H1 (cell line): ENCODE data around the gene PRKCA. TPM values are rescaled to one million over a fixed set of nuclear protein-coding genes. Genes with fewer than 3 reads are reported as not detected.

Source experiments
- CTCF ChIA-PET: fragments of 300-600 bp; sonication (Branson Sonifier 250); formaldehyde crosslinking; loops from one replicate; lab custom pipeline; 2021; ENCODE audit not compliant: partially characterized antibody; lab: Charles Lee
- POLR2A ChIA-PET: fragments of 300-600 bp; sonication (Branson Sonifier 250); formaldehyde crosslinking; loops from one replicate; lab custom pipeline; 2021; ENCODE audit warnings: inconsistent platforms; ENCODE audit not compliant: partially characterized antibody; lab: Charles Lee
- DNase-seq, 2 experiments: peaks; one replicate each; pipeline versions ENCODE4 v3.0.0 to v3.0.0-alpha.2; 2010 to 2022; ENCODE audit warnings: low spot score in 2 of 2, low read depth in 1 of 2, mixed read lengths in 1 of 2
- FAIRE-seq: peaks from 2 replicates; lab custom pipeline; 2011; peaks lifted over from hg19 to GRCh38; lab: Jason Lieb, UNC
- H2AFZ ChIP-seq: 2 replicates; pipeline ENCODE4 v1.8.1; 2012; ENCODE audit warnings: low read length, inconsistent platforms
- H2AK5ac ChIP-seq: 2 replicates; pipeline ENCODE4 v1.6.1; 2013; ENCODE audit warnings: low read depth, low read length
- H2BK120ac ChIP-seq: replicated peaks from 2 replicates; pipeline ENCODE3; 2013; ENCODE audit warnings: low read depth, low read length, inconsistent platforms
- H2BK12ac ChIP-seq: 2 replicates; pipeline ENCODE4 v1.6.1; 2013; ENCODE audit warnings: low read depth, low read length
- H2BK15ac ChIP-seq: 2 replicates; pipeline ENCODE4 v1.6.1; 2013; ENCODE audit warnings: low read length
- H2BK20ac ChIP-seq: 2 replicates; pipeline ENCODE4 v1.6.1; 2013; ENCODE audit warnings: low read length
- H2BK5ac ChIP-seq: 2 replicates; pipeline ENCODE4 v1.6.1; 2013; ENCODE audit warnings: low read depth, low read length
- H3K14ac ChIP-seq: 2 replicates; pipeline ENCODE4 v1.6.1; 2013; ENCODE audit warnings: inconsistent platforms; ENCODE audit not compliant: insufficient read length
- H3K18ac ChIP-seq: 2 replicates; pipeline ENCODE4 v1.6.1; 2013; ENCODE audit warnings: low read length; ENCODE audit errors: extremely low read depth
- H3K23ac ChIP-seq: 2 replicates; pipeline ENCODE4 v1.6.1; 2013; ENCODE audit warnings: inconsistent platforms; ENCODE audit not compliant: insufficient read length
- H3K23me2 ChIP-seq: 2 replicates; pipeline ENCODE4 v1.6.1; 2013; ENCODE audit warnings: low read depth, low read length
- H3K27ac ChIP-seq: 2 replicates; pipeline ENCODE4 v1.6.1; 2011; ENCODE audit warnings: low read depth, low read length, inconsistent platforms
- H3K27me3 ChIP-seq, 4 experiments: replicated peaks in 1 of 4; 1 replicate in 1 of 4; 2 replicates in 3 of 4; pipeline versions ENCODE4 v1.6.1 to v1.8.1; 2011 to 2013; ENCODE audit warnings: low read length in 3 of 4, mild to moderate bottlenecking in 3 of 4, inconsistent platforms in 2 of 4, mixed read lengths in 2 of 4, moderate library complexity in 1 of 4; ENCODE audit not compliant: control insufficient read depth in 3 of 4, insufficient read depth in 3 of 4; ENCODE audit errors: extremely low read depth in 1 of 4
- H3K36me3 ChIP-seq, 4 experiments: 2 replicates each; pipeline versions ENCODE4 v1.6.1 to v1.8.1; 2011 to 2013; ENCODE audit warnings: mild to moderate bottlenecking in 4 of 4, low read length in 3 of 4, moderate library complexity in 2 of 4, control low read depth in 1 of 4, inconsistent platforms in 1 of 4; ENCODE audit not compliant: insufficient read depth in 4 of 4, control insufficient read depth in 2 of 4
- H3K4ac ChIP-seq: replicated peaks from 2 replicates; pipeline ENCODE3; 2013; ENCODE audit warnings: low read length, low read depth, mixed read lengths, inconsistent platforms; ENCODE audit not compliant: insufficient read length
- H3K4me1 ChIP-seq, 4 experiments: replicated peaks in 1 of 4; 1 replicate in 1 of 4; 2 replicates in 3 of 4; pipeline versions ENCODE4 v1.6.1 to v1.8.1; 2011 to 2013; ENCODE audit warnings: low read length in 3 of 4, inconsistent platforms in 2 of 4, mixed read lengths in 1 of 4; ENCODE audit not compliant: insufficient read depth in 4 of 4, control insufficient read depth in 3 of 4
- H3K4me2 ChIP-seq, 2 experiments: 2 replicates each; pipeline versions ENCODE4 v1.6.1 to v1.8.1; 2011 to 2013; ENCODE audit warnings: low read depth in 2 of 2, low read length in 2 of 2, control low read depth in 1 of 2, inconsistent platforms in 1 of 2, mild to moderate bottlenecking in 1 of 2; ENCODE audit not compliant: insufficient read depth in 1 of 2
- H3K4me3 ChIP-seq, 4 experiments: fragments of 200-600, 300-600 bp in 1 of 4; sonication (generic), shearing (Covaris generic), sonication (Bioruptor Twin) in 1 of 4; 2 replicates each; pipeline versions ENCODE4 v1.5.1 to v1.8.1; 2011 to 2016; ENCODE audit warnings: low read length in 4 of 4, low read depth in 3 of 4, control low read depth in 2 of 4, inconsistent platforms in 2 of 4, mild to moderate bottlenecking in 2 of 4, mixed read lengths in 1 of 4, moderate library complexity in 1 of 4; ENCODE audit not compliant: insufficient read depth in 2 of 4; ENCODE audit errors: extremely low read depth in 1 of 4
- H3K56ac ChIP-seq: replicated peaks from 2 replicates; pipeline ENCODE3; 2013; ENCODE audit warnings: low read depth, mild to moderate bottlenecking, mixed read lengths, low read length, inconsistent platforms; ENCODE audit not compliant: insufficient read length
- H3K79me1 ChIP-seq: 2 replicates; pipeline ENCODE4 v1.6.1; 2013; ENCODE audit warnings: low read depth, low read length, control low read depth
- H3K79me2 ChIP-seq, 2 experiments: 2 replicates each; pipeline versions ENCODE4 v1.6.1 to v1.8.1; 2012 to 2013; ENCODE audit warnings: low read length in 2 of 2, mild to moderate bottlenecking in 2 of 2, inconsistent platforms in 1 of 2; ENCODE audit not compliant: insufficient read depth in 2 of 2, control insufficient read depth in 1 of 2
- H3K9ac ChIP-seq, 4 experiments: replicated peaks in 1 of 4; 1 replicate in 1 of 4; 2 replicates in 3 of 4; pipeline versions ENCODE4 v1.6.1 to v1.8.1; 2011 to 2013; ENCODE audit warnings: low read depth in 3 of 4, low read length in 3 of 4, control low read depth in 2 of 4, mild to moderate bottlenecking in 2 of 4, moderate library complexity in 2 of 4, inconsistent platforms in 1 of 4; ENCODE audit errors: extremely low read depth in 1 of 4
- H3K9me3 ChIP-seq, 2 experiments: 2 replicates each; pipeline versions ENCODE4 v1.6.1 to v1.8.1; 2012 to 2013; ENCODE audit warnings: mild to moderate bottlenecking in 2 of 2, moderate library complexity in 2 of 2, control low read depth in 1 of 2, inconsistent platforms in 1 of 2, low read depth in 1 of 2, low read length in 1 of 2, mixed read lengths in 1 of 2; ENCODE audit not compliant: insufficient read depth in 2 of 2
- H4K20me1 ChIP-seq, 2 experiments: replicated peaks in 1 of 2; 2 replicates each; pipeline versions ENCODE3 to v1.8.1; 2011 to 2013; ENCODE audit warnings: inconsistent platforms in 2 of 2, low read length in 2 of 2, mild to moderate bottlenecking in 1 of 2; ENCODE audit not compliant: insufficient read depth in 2 of 2, control insufficient read depth in 1 of 2
- H4K5ac ChIP-seq: 2 replicates; pipeline ENCODE4 v1.6.1; 2013; ENCODE audit warnings: low read length, low read depth, mixed read lengths, inconsistent platforms; ENCODE audit not compliant: insufficient read length
- H4K8ac ChIP-seq: 2 replicates; pipeline ENCODE4 v1.8.0; 2013; ENCODE audit warnings: mild to moderate bottlenecking, moderate library complexity, low read length, inconsistent platforms; ENCODE audit not compliant: insufficient read depth; ENCODE audit errors: extremely low read depth
- H4K91ac ChIP-seq: replicated peaks from 2 replicates; pipeline ENCODE3; 2013; ENCODE audit warnings: low read length, mixed read lengths, inconsistent platforms; ENCODE audit not compliant: insufficient read length
- CBX8 ChIP-seq: fragments of 300-800, 300-1000 bp; sonication (generic); IDR thresholded peaks from 2 replicates; pipeline ENCODE4 v1.7.1; 2016; ENCODE audit warnings: low read depth, low read length, borderline replicate concordance
- CEBPB ChIP-seq: IDR thresholded peaks from 2 replicates; pipeline ENCODE4 v1.6.1; 2012; ENCODE audit warnings: low read depth, low read length
- HDAC2 ChIP-seq, 2 experiments: fragments of 300-600 bp in 1 of 2; sonication (generic) in 1 of 2; IDR thresholded peaks; 2 replicates each; pipeline ENCODE4 v1.6.1; 2011 to 2012; ENCODE audit warnings: low read depth in 2 of 2, low read length in 2 of 2, mild to moderate bottlenecking in 2 of 2, moderate library complexity in 2 of 2, borderline replicate concordance in 1 of 2, inconsistent platforms in 1 of 2
- NANOG ChIP-seq: IDR thresholded peaks from 2 replicates; pipeline ENCODE4 v1.6.1; 2011; ENCODE audit warnings: low read length, low read depth, mild to moderate bottlenecking, inconsistent platforms; ENCODE audit not compliant: insufficient read depth, poor library complexity, severe bottlenecking
- whole genome bisulfite sequencing, 2 experiments: shearing (Covaris generic) in 1 of 2; methylation state at CpG; one replicate each; pipeline versions ENCODE4 v1.1.6 to v1.1.7; 2013 to 2015; ENCODE audit warnings: low lambda C conversion rate in 2 of 2, mixed read lengths in 2 of 2, inconsistent platforms in 1 of 2, low coverage in 1 of 2, missing lambda C conversion rate in 1 of 2; ENCODE audit not compliant: insufficient replicate concordance in 2 of 2, insufficient coverage in 1 of 2, insufficient read length in 1 of 2; ENCODE audit errors: extremely low coverage in 1 of 2, missing lambda C conversion rate in 1 of 2; 5-methylcytosine and 5-hydroxymethylcytosine counted together
- polyA plus RNA-seq, 7 experiments: library from polyadenylated mRNA; depleted of rRNA in 3 of 7; stranded (reverse) in 5 of 7; unstranded in 2 of 7; fragments of >200 nt in 5 of 7; fragments of 200-250 nt in 2 of 7; gene quantifications; 1 replicate in 5 of 7; 2 replicates in 1 of 7; 4 replicates in 1 of 7; pipeline versions ENCODE4 v1.2.1 to v1.2.3, GENCODE V29; 2011 to 2013; ENCODE audit warnings: missing spikeins in 2 of 7, mixed read lengths in 2 of 7
- total RNA-seq: library from RNA; stranded (reverse); fragmentation: NEBNext Ultra II Directional; extraction: Animal tissue kit (Norgen Biotek cat#: 25700); gene quantifications from 2 replicates; pipeline ENCODE4 v1.2.1, GENCODE V29; 2021

The PRKCA gene
- total and polyA plus RNA-seq, 2 of the 8 experiments (the other 6 are each of a cell fraction or from before 2014, with no cell fraction given) = 5.8 to 17.8 TPM

GRCh38 chr17:66450008-66450851 lies 147.8 kb downstream of the PRKCA start:
- H3K23ac ChIP-seq = no peak overlapping the region
- H3K9me3 ChIP-seq = no peaks in the 10 kb centered on the region
- no peak overlapping the region for H2BK15ac ChIP-seq
- H3K4me3 ChIP-seq = no peak overlapping the region
- POLR2A ChIA-PET = no interaction called here
- no peak overlapping the region for H4K8ac ChIP-seq
- 0 out of 4 replicates have a peak overlapping the region, but pooled peaks of 1 of the 2 experiments have one; percentile 1 for H3K4me2 ChIP-seq
- H3K27ac ChIP-seq = no peak overlapping the region
- no peaks in the 10 kb centered on the region; the same call in 1 of the 2 replicates for H3K23me2 ChIP-seq
- no peaks in the 10 kb centered on the region for H4K20me1 ChIP-seq
- no peak overlapping the region for H4K91ac ChIP-seq
- no peak overlapping the region for H3K9ac ChIP-seq
- no peak overlapping the region for H3K4ac ChIP-seq
- H2BK20ac ChIP-seq = peak overlapping the region; percentile 16; the same call in 1 of the 2 replicates
- H2BK12ac ChIP-seq = peak overlapping the region; percentile 88
- 72% methylated on average over 12 of the region's 12 CpGs; no CpG with 5 or more reads in 1 of the 2 experiments for WGBS, 2 experiments
- no peak overlapping the region for H2AFZ ChIP-seq
- no peak overlapping the region for H3K56ac ChIP-seq
- no peak overlapping the region; the same call in 1 of the 2 replicates for H2BK5ac ChIP-seq
- H3K14ac ChIP-seq = no peak overlapping the region
- H3K79me2 ChIP-seq = peaks cover 0 to 3% of the 10 kb centered on the region in 2 experiments; a peak in 1 of 4 replicates
- no peak overlapping the region for H4K5ac ChIP-seq
- H3K4me1 ChIP-seq = peaks cover 11 to 19% (median 15%) of the 10 kb centered on the region in 4 experiments
- TF ChIP-seq NANOG (peak; percentile 77), CBX8 (no peak), HDAC2 (IDR thresholded peaks at IDR 0.05; ENCODE audit: borderline replicate concordance in 1 of 2, low read depth in 2 of 2, low read length in 2 of 2) (0 out of 4 replicates have a peak, but pooled peaks of 1 of the 2 experiments have one; percentile 34), CEBPB (peak; percentile 91)
- DNase-seq (no peak), FAIRE-seq (no peak)
- H3K27me3 ChIP-seq = no peaks in the 10 kb centered on the region
- H3K79me1 ChIP-seq = no peaks in the 10 kb centered on the region
- 0 out of 2 replicates have a peak overlapping the region, but pooled peaks have one; percentile 87 for H2AK5ac ChIP-seq
- H2BK120ac ChIP-seq = no peak overlapping the region
- peak overlapping the region; percentile 2; the same call in 1 of the 2 replicates for H3K18ac ChIP-seq
- no peaks in the 10 kb centered on the region for H3K36me3 ChIP-seq
- CTCF ChIA-PET = interaction anchor here (0.7 to 2.4 kb wide), 9 partner anchors 9 to 182 kb away, joined by 3 to 11 read pairs (median 3); no protein-coding TSS in a partner anchor
